GM12891 (cell line): ENCODE results near the gene NCF1.
"Not testable (repeated sequence)": the region's sequence is repeated elsewhere in the genome, so short reads cannot be mapped to it uniquely, and the experiment has no call there.

Source experiments
- DNase-seq: peaks from one replicate; pipeline ENCODE4 v3.0.0; 2011; ENCODE audit warnings: low spot score; ENCODE audit not compliant: insufficient read length
- FAIRE-seq: peaks from 2 replicates; lab custom pipeline; 2011; peaks lifted over from hg19 to GRCh38; lab: Jason Lieb, UNC

The NCF1 gene

DNA sequence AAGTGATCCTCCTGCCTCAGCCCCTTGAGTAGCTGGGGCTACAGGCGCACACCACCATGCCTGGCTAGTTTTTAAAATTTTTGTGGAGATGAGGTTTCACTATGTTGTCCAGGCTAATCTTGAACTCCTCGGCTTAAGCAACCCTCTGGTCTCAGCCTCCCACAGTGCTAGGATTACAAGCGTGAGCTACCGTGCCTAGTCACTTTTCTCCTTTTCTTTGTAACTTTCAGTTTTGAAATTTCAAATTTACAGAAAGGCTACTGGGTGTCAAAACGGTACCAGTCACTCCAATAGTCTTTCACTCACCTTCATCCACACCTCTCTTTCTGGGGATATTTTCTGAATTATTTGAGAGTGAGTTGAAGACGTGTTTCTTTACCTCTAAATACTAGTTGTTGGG is 1.3 kb downstream of the NCF1 start:
- DNase-seq, FAIRE-seq: not testable (repeated sequence)

- FAIRE-seq, DNase-seq: not testable (repeated sequence)
Measured at GRCh38 chr7:74779053-74779452, 5.2 kb downstream of the NCF1 start.

DNA sequence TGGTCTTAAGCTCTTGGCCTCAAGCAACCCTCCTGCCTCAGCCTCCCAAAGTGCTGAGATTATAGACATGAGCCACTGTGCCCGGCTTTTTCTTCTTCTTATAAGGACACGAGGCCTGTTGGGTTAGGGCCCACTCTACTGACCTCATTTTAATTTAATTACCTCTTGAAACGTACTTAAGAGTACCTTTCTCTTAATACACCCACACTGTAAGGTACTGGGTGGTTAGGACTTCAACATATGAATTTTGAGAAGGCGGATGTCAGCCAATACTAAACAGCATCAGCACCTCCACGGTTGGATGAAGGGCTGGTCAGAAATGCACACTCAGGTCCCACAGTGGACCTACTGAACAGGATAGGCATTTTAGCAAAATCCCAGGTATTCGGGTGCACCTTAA is 7.9 kb downstream of the NCF1 start:
- not testable (repeated sequence) for DNase-seq, FAIRE-seq

GRCh38 chr7:74783595-74783994 is 9.8 kb downstream of the NCF1 start:
- FAIRE-seq, DNase-seq: not testable (repeated sequence)

DNA sequence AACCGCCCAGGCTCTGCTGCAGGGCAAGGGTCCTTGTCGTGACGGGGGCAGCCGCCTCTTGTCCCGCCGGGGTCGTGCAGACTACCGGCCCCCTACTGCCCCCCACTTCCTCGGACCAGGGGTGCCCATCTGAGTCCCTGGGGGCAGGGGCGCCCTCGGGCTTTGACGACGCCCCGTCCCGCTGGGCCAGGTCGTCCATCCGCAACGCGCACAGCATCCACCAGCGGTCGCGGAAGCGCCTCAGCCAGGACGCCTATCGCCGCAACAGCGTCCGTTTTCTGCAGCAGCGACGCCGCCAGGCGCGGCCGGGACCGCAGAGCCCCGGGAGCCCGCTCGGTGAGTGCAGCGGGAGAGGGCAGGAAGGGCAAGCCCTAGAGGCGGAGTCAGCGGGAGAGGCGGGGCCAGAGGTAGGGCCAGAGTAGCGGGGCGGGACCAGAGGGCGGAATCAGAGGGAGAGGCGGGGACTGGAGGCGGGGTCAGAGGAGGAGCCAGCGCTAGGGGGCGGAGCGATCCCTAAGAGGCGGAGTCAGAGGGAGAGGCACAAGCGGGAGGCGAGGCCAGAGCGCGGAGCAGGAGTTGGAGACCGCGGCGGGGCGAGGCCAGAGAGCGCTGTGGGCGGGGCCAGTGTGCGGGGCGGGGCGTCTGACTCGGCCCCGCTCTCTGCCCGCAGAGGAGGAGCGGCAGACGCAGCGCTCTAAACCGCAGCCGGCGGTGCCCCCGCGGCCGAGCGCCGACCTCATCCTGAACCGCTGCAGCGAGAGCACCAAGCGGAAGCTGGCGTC is 14.7 kb downstream of the NCF1 start:
- FAIRE-seq, DNase-seq: not testable (repeated sequence)

- FAIRE-seq, DNase-seq: not testable (repeated sequence)
Measured at GRCh38 chr7:74789200-74789736, 15.5 kb downstream of the NCF1 start.

DNA sequence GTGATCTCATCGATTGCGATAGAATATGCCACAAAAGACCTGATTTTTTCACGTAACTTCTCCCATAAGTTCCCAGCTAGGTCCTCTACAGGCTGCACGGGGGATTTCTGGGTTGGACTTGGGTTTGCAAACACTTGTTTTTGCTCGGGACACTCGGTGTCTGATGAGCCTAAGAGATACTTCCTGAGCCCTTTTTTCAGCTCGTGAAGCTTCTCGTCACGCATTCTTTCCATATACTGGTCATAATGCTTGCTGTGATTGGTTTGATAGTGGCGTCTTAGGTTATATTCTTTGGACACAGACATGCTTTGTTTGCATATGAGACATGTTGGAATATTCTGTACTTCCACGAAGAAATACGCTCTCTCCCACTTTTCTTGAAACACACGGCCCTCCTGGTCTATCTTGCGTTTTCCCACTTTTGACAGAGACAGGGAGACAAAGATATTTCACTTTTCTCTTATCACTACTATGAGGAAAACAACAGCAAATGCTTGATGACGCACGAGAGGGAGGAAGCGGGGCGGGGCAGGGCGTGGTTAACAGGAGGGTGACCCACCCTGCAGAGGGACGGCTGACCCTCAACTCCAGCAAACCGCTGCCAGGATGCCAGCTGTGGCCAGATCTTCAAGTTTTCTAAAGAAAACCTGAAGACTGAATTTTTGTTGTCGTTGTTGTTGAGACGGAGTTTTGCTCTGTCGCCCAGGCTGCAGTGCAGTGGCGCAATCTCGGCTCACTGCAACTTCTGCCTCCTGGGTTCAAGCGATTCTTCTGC is 24.2 kb downstream of the NCF1 start:
- not testable (repeated sequence) for DNase-seq, FAIRE-seq

DNA sequence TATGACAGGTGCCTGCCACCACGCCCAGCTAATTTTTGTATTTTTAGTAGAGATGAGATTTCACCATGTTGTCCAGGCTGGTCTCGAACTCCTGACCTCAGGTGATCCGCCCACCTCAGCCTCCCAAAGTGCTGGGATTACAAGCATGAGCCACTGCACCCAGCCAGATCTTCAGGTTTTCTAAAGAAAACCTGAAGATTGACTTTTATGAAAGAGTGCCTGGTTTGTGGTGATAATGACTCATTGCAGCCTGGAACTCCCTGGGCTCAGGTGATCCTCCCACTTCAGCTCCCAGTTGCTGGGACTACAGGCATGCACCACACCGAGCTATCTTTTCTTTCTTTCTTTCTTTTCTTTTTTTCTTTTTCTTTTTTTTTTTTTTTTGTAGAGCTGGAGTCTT is 24.8 kb downstream of the NCF1 start:
- DNase-seq, FAIRE-seq: not testable (repeated sequence)

GRCh38 chr7:74815882-74816281 is 42.1 kb downstream of the NCF1 start:
- not testable (repeated sequence) for DNase-seq, FAIRE-seq

DNA sequence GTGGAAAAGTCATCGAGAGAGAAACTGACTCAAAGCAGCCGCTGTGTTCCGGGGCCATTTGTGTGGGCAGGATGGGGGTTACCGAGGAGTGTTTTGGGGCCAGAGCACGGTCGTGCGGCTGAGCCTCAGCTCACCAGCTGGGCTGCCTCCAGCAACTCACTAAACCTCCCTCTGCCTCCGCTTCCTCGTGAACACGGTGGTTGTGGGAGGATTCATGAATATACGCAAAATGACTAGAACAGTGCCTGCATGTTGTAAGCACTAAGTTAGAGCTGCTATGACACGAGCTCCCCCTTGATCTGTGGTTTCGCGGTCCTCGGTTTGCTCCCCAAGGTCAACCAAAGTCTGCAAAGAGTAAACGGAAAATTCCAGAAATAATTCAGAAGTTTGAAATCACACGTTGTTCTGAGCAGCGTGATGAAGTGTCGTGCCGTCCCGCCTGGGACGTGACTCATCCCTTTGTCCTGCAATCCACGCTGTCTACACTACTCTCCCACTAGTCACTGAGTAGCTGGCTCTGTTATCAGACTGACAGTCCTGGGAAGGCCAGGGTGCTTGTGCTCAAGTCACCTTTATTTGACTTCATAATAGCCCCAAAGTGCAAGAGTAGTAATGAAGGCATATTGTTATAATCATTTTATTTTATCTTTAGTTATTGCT is 46.5 kb downstream of the NCF1 start:
- FAIRE-seq, DNase-seq: not testable (repeated sequence)

DNA sequence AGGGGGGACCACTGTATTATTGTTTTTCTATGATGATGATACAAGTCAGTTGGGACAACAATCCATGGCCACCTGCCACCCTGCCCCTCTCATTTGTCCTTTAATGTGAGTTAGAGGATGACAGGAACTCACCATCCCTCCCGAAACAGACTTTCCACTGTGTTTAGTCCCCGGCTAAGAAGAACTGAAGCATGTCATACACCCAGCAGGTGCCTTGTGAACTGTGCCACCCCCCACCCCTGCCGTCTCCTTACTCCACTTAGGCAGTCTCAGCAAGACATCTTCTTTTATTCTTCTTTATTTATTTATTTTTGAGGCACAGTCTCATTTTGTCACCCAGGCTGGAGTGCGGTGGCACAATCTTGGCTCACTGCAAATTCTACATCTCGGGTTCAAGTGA is 47.4 kb downstream of the NCF1 start:
- not testable (repeated sequence) for FAIRE-seq, DNase-seq

- not testable (repeated sequence) for DNase-seq, FAIRE-seq
Measured at GRCh38 chr7:74829959-74830358, 56.1 kb downstream of the NCF1 start.

- not testable (repeated sequence) for FAIRE-seq
Measured at GRCh38 chr7:74830411-74830810, 56.6 kb downstream of the NCF1 start.

More at GRCh38 chr7:74830411-74830810, 56.6 kb downstream of the NCF1 start:
- DNase-seq, result not testable (repeated sequence)
